GM04503 (cell line): ENCODE data around the gene BORCS6.
"Not testable (repeated sequence)": the region's sequence is repeated elsewhere in the genome, so short reads cannot be mapped to it uniquely, and the experiment has no call there.

Experiments
- DNase-seq: peaks from one replicate; pipeline ENCODE4 v3.0.0-alpha.2; 2012; ENCODE audit warnings: low read depth

BORCS6 gene

GRCh38 chr17:8189711-8190477 is at the start of gene BORCS6:
TSS of gene BORCS6 (minus strand) at chr17:8190180. CDS start at chr17:8190140, 40 bp downstream.
- DNase-seq, result peak; percentile 93

- no peak for DNase-seq
Measured at GRCh38 chr17:8237886-8238285, 47.9 kb upstream of the BORCS6 start.

- DNase-seq, result no peak
Measured at GRCh38 chr17:8237175-8237574, 47.2 kb upstream of the BORCS6 start.

DNA sequence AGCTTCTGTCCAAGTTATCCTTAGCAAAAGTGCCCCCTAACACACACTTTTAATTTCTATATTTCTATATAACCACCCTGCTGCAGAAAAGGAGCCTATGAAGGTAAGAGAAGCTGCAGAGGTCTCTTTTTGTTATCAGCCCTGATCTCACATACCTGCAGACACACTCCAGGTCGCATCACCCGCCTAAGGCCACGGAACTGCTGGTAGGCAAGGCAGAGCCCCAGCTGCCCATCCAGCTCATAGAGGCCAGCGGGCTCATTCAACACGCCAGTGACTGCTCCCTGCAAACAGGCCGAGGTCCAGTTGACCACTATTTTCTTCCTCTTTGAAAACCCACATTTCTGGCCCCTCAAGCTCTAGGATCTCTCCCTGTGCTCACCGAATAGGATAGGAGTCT is 45.7 kb upstream of the BORCS6 start:
- no peak for DNase-seq

DNA sequence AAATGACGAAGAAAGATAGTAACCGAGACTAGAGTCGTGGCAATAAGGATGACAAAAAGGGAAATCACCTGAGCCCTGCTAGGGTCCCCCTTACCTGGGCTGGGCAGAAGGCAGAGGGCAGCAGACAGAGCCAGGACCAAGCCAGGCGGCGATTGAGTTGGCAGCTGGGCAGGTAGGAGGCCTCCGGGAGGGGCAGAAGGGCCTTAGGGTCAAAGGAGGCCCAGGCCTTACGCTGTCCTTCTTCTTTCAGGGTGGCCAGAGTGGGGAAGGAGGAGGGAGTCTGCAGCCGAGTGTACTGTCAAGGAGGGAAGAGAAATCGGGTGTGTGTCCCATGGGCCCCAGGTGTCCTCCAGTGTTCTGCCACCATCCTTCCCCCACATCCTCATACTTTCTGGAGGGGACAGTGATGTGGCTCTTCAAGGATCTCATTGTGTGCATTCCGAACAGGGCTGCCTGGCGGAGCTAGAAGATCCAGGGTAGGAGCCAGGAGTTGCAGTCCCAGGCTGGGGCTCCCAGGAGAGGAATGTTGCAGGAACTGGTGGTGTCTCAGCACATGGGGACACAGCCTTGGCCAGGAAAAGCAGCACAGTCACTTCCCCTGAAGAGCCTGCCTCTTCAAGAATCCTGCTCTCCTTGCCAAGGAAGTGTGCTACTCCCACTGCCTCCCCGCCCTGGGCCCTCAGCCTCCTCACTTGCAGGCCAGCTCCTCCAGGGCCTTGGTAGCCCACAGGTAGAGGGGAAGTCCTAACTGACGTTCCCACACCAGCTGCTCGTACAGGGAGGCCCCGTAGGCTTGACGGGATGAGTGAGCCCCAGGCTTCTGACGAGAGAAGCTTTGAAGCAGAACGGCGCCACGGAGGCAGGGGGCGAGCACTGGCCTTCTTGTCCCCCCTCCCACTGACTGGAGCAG is 44.6 kb upstream of the BORCS6 start:
- no peak for DNase-seq

- no peak for DNase-seq
Measured at GRCh38 chr17:8231701-8232100, 41.7 kb upstream of the BORCS6 start.

DNA sequence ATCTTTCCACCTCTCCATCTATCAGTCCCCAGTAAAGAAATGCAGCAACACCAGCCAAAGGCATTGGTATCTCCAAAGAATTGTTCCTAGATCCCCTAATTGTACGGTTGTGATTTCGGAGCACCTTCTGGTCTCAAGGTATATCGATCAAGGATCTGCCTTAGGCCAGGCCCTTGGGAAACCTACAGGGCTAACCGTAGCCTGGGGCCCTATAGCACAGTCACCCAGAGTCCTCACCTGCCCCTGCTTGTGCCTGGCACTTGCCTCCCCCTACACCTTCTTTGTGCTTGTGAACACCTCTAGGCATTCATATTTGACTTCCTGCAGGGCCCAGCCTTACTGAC is 37.2 kb upstream of the BORCS6 start:
- DNase-seq, result no peak

DNA sequence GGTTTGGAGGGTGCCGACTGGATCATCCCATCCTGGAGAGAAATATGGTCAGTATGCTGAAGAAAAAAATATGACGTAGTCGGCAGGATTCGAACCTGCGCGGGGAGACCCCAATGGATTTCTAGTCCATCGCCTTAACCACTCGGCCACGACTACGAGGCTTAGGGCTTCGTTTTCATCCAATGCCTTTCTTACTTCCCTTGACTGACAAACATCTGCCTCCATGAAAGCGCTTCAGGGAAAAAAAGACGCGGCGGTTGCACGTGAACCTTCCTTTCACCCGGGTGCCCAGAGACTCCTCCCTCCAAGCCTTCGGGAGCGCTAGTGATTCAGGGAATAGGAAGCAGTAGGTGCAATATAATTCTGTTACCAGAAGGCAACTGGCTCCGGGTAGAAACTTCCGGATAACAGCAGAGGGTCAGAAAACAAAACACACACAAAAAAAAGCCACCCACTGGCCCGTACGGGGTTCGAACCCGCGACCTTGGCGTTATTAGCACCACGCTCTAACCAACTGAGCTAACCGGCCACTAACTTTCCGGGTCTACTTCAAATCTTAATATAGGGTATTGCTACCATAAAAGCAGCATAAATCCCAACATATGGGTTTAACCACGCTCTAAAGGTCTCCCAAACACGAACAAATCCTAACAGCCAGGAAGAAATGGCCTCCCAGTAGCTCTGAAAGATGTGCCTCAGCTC is 36.7 kb upstream of the BORCS6 start:
- peak; percentile 75 for DNase-seq

DNA sequence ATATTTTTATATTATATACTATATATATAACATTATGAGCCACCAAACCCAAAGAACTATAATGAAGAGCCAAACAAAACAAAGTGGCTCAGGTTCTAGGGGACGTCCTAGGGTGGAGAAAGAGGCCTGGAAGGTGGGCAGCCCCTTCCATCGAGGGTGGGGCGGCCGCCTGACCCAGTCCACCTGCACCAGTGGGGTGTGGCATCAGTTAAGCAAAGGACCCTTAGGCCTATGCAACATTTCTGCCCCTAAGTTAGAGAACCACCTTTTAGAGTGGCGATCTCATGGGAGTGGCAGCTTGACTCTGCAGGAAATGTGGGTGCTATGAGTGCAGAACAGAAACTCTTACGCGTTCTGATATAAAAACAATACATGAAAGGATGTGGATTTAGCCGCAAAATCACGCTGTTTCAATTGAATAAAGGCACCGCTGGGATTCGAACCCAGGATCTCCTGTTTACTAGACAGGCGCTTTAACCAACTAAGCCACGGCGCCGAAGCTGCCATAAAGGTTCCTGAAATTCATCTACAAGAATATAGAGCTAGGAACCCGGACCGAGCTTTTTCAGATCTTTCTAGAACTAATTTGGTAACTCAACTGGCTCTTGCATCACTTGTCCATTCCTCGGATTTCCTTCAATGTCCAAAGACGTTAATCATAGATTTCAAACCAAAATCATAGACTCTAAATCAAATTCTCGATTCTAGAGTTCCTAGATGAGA is 36.0 kb upstream of the BORCS6 start:
- DNase-seq, result no peak

DNA sequence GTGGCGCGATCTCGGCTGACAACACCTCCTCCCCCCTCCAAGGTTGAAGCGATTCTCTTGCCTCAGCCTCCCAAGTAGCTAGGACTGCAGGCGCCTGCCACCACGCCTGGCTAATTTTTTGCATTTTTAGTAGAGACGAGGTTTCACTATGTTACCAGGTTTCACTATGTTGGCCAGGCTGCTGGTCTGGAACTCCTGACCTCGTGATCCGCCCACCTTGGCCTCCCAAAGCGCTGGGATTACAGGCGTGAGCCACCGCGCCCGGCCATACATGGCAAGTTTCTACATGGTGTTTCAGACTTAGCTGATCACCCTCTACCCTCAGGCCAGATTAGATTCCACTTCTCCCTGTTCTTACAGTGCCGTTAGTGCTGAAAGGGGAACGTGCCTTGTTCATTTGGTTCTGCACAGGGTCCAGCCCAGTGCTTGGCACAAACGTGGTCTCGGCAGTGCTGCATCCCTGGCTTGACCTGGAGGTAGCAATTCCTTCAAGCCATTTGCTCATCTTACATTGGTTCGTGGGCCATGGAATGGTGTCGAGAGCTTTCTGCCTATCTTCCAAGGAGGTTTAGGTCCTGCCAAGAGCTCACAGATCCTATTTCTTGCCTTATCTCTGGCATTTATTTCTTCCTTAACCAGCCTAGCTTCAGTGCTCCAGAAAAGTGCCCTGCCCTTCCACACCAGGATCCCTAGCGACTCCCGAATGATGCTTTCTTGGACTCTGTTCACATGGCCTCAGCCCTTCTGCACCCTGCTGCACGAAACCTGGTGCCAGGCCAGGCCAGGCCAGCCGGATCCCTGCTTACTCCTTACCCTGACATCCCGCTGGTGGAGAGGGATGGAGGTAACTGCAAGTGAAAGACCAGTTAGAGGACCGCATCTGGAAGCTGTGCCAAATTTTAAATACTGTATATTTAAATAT is 35.2 kb upstream of the BORCS6 start:
- DNase-seq, result no peak

GRCh38 chr17:8223356-8224126 is 33.6 kb upstream of the BORCS6 start:
- DNase-seq, result no peak

- peak; percentile 75 for DNase-seq
Measured at GRCh38 chr17:8222630-8223355, 32.8 kb upstream of the BORCS6 start.

GRCh38 chr17:8222380-8222629 is 32.3 kb upstream of the BORCS6 start:
- DNase-seq, result no peak

DNA sequence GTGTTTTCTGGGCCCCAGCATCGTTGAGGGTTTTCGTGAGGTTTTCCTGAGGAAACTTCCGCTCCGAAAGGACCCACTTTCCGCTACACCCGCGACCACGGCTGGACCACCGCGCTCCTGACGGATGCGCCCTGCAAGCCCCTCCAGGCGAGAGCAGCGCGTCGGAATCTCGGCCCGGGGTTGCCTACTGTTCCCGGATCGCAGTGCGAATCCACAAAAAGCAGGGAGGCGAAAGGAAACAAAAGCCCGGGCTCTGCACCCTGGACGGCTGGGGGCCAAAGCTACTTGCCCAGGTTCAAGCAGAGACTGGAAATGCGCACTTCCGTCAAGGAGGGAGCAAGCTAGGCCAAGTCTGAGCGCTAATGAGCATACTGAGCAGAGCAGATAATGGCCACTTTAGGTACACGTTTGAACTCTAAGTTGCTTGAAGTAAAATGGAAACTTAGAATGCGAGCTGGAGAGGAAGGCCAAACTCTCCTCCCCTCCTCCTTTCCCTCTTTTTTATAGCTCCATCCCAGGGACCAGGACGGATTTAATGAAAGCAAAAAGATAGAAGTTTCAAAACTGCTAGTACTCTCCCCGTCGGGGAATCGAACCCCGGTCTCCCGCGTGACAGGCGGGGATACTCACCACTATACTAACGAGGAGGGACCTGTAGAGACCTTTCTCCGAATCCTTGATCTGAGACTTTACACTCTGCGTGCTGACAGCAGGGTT is 31.8 kb upstream of the BORCS6 start:
- DNase-seq, result peak; percentile 75

GRCh38 chr17:8220783-8221662 is 31.0 kb upstream of the BORCS6 start:
- peak; percentile 86 for DNase-seq

DNA sequence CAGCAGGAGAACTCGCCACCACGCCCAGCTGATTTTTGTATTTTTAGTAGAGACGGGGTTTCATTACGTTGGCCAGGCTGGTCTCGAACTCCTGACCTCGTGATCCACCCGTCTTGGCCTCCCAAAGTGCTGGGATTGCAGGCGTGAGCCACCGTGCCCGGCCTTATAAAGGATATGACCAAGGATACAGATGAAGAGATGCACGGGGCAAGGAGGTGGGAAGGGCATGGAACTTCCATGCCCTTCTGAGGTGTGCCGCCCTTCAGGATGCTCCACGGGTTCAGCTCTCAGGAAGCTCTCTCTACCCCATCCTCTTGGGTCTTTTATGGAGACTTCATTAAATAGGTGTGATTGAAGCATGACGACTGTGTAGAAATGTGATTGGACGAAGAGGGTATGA is 24.0 kb upstream of the BORCS6 start:
- not testable (repeated sequence) for DNase-seq

- DNase-seq, result no peak
Measured at GRCh38 chr17:8212312-8213180, 22.6 kb upstream of the BORCS6 start.
